Ecto neural progenitor cell (in vitro differentiated cells): ENCODE results near the gene JCHAIN.

Experiments used
- DNase-seq: peaks from one replicate; pipeline ENCODE4 v3.0.0-alpha.2; 2018; ENCODE audit warnings: low spot score

The JCHAIN gene

DNA sequence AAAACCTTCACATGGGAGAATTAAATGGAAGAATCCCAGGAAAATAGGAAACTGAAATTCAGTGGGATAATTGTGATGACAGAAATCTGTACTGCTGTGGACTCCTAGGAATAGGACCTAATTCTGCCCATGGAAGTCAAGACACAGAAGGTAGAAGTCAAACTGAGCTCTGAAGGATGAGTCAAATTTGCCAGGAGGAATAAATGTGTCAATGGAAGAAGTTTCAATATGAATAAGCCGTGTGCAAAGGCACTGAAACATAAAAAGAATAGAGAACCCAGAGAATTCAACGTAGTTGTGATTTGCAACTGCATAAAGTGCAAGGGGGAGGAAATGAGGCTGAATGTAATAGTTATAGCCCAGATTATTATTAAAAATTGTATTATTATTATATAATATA is 26.1 kb downstream of the JCHAIN start:
- DNase-seq: no peak

- no peak for DNase-seq
Observed at GRCh38 chr4:70637239-70637913, 28.9 kb downstream of the JCHAIN start.

- DNase-seq: no peak
Observed at GRCh38 chr4:70634482-70634881, 31.8 kb downstream of the JCHAIN start.

- no peak for DNase-seq
Observed at GRCh38 chr4:70632028-70632427, 34.3 kb downstream of the JCHAIN start.

DNA sequence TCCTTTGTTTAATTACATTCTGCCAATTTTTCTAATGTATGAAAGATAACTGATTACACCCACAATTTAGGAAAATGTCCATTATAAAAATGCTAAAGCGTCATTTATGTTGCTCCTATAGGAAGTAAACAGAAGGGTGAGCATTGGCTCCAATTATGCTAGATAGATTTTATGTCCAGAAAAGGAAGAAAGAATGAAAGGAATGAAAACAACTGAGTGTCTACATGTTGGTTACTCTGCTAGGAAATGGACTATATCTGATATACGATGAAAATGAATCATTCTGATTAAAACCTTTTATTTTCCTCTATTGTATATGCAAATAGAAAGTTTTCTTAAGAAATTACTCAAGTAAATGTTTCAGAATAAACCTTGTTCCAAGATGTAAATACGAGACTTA is 36.1 kb downstream of the JCHAIN start:
- no peak for DNase-seq

- no peak for DNase-seq
Observed at GRCh38 chr4:70629469-70630090, 36.7 kb downstream of the JCHAIN start.

GRCh38 chr4:70628444-70628843 is 37.9 kb downstream of the JCHAIN start, which contains the start of gene ENAM:
Gene ENAM, plus strand, starts transcription at chr4:70628744. Its CDS starts 757 bp downstream, at chr4:70629501.
- no peak for DNase-seq

DNA sequence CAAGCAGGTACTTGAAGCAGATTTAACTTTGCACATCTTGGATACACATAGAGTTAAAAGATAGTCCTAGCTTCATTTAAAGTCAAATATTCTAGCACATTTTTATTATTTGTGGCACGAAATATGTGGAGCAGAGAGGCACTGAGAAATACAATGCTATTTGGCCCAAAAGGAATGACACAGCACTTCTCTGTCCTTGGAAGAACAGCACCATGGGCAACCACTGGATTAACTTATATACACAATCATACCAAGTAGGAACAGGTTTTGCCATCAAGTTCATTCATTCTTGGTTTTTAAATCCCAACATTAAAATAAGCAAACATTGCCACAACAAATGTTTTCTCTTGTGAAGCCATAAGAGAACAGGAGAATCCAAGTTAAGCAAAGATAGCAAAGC is 38.7 kb downstream of the JCHAIN start:
- no peak for DNase-seq

DNA sequence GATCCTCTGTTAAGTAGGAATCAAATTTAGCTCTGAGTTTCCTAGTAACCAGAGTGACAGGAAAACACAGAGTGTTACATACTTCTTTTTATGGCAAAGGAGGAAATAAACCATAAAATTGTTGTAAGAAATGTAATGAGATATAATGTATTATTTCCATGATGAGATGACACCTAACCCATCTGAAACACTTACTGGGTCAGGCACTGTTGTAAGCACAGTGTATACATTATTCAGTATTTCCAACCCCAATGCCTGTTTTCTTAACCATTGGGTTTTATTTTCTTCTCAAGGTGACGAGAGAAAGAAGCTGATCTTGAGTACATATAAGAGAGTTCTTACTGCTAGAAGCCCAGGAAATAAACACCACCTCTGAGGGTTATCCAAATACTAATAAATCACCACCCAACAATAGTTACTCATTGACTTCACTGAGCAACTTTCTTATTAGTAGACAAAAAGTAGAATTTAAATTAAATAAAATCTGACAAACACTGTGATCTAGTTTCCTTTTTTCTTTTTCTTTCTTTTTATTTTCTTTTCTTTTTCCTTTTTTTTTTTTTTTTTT is 42.0 kb downstream of the JCHAIN start:
- DNase-seq: no peak

DNA sequence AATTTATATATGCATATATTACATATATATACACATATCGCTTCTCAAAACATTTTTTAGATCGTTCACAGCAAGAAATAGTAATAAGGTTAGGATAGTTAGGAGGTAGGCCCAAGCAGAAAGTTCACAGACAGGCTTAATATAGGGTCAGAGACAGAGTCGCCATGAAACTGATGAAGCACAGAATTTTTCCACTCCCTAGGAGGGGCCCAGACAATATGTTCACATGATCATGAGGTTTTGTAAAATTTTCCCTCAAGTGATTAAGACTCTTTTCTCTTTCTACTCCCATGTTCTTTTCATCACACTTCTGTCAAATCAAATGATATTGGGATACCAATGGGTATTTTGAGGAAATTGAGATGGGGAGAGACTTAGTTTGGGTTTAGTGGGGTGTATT is 43.0 kb downstream of the JCHAIN start:
- no peak for DNase-seq

DNA sequence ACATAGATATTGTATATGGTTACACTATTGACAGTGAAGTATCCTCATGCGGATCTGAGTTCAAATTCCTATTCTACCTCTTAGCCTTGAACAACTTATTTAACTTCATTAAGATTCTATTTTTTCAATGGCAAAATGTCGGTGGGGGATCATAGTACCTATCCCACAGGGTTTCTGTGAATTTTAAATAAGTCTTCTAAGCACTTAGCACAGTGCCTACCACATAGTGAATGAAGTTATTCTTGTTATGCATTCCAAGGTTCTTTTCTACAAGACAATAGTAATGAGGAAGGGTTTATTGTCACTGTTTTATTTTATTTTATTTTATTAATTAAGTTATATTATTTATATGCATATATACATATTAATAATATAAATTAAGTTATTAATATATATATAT is 46.5 kb downstream of the JCHAIN start:
- no peak for DNase-seq

- DNase-seq: no peak
Observed at GRCh38 chr4:70619288-70619687, 47.0 kb downstream of the JCHAIN start.

GRCh38 chr4:70614184-70614555 is 52.1 kb downstream of the JCHAIN start:
- DNase-seq: no peak

- DNase-seq: no peak
Observed at GRCh38 chr4:70613306-70614183, 52.8 kb downstream of the JCHAIN start.

DNA sequence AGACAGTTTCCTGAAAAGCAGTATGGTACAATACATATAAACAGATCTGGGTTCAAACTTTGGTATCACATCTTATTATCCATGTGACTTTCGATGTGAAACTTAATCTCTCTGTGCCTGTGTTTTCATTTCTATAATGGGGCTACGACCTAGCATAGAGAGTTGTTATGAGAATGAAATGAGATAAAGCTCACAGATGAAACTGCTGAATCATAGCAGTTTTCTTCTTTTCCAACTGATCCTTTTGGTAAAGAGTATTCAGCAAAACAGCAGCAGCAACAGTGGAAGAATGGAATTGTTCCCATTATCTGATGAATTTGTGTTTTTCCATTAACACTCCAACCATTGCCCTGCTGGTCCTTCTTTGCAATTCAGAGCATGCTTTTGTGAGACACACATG is 58.0 kb downstream of the JCHAIN start:
- no peak for DNase-seq

- no peak for DNase-seq
Observed at GRCh38 chr4:70607334-70607853, 58.9 kb downstream of the JCHAIN start.

GRCh38 chr4:70606459-70606858 is 59.8 kb downstream of the JCHAIN start:
- DNase-seq: no peak
